ENCODE data around the gene ACVR2B. TPM values are rescaled to one million over a fixed set of nuclear protein-coding genes. Genes with fewer than 3 reads are reported as not detected.

Gene ACVR2B
- total and polyA plus RNA-seq, 2 of the 13 experiments (the other 11 are each of a cell fraction or from before 2014, with no cell fraction given), result 10.0 to 12.7 TPM

DNA sequence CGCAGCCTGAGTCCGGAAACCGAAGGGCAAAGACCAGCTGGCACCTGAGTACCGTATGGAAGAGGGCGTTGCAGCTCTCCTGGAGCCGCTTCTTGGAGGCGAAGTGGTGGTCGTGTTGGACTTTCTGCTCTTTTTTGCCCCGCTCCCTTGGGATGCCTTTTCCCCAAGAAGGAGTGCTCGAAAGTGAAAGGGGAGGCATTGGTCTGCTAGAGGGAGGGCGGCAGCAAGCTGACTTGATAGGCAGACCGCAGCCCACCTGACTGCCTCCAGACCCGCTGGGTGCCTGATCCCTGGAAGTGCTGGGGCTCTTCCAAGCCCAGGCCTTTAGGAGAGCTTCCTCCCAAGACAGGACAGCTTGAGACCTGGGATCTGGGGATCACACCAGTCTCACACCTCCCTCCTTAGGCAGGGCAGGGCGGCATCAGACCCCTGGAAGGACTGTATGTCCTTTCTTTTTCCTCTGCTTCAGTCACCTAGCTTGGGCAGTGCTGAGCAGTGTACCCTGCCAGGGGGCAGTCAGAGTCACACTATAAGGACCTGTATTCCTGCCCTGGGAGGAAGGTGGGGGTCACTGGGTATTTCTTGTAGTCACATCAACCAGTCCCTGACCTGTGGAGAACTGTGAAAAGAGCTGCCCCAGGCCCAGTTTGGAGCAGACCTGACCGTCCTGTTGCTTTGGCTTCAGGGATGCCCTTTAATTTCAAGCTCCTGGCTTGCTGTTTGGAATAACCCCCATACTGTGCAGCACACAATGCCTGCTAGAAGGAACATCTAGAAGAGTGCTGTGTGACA lies 2.1 kb downstream of the ACVR2B start (continued):
- TF ChIP-seq, protein P1, sequence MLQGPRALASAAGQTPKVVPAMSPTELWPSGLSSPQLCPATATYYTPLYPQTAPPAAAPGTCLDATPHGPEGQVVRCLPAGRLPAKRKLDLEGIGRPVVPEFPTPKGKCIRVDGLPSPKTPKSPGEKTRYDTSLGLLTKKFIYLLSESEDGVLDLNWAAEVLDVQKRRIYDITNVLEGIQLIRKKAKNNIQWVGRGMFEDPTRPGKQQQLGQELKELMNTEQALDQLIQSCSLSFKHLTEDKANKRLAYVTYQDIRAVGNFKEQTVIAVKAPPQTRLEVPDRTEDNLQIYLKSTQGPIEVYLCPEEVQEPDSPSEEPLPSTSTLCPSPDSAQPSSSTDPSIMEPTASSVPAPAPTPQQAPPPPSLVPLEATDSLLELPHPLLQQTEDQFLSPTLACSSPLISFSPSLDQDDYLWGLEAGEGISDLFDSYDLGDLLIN (CRISPR knock-in tag; IDR thresholded peaks at IDR 0.05; ENCODE audit: borderline replicate concordance), result no peak
- TF ChIP-seq, protein P2, sequence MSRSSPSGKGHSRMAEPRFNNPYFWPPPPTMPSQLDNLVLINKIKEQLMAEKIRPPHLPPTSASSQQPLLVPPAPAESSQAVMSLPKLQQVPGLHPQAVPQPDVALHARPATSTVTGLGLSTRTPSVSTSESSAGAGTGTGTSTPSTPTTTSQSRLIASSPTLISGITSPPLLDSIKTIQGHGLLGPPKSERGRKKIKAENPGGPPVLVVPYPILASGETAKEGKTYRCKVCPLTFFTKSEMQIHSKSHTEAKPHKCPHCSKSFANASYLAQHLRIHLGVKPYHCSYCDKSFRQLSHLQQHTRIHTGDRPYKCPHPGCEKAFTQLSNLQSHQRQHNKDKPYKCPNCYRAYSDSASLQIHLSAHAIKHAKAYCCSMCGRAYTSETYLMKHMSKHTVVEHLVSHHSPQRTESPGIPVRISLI (CRISPR knock-in tag; IDR thresholded peaks at IDR 0.05; ENCODE audit: borderline replicate concordance), result no peak
- TF ChIP-seq ATM (IDR thresholded peaks at IDR 0.05; ENCODE audit: borderline replicate concordance) (no peak), EEA1 (CRISPR knock-in tag; IDR thresholded peaks at IDR 0.05; ENCODE audit: borderline replicate concordance) (0 out of 2 replicates have a peak, but pooled peaks have one; percentile 57), EP300 (IDR thresholded peaks at IDR 0.05; ENCODE audit: low read depth in 2 of 2, low read length in 2 of 2) (no peak), EP300 (CRISPR knock-in tag; IDR thresholded peaks at IDR 0.05; ENCODE audit: borderline replicate concordance) (no peak), ZNF557 (CRISPR knock-in tag; IDR thresholded peaks at IDR 0.05) (no peak), TOE1 (CRISPR knock-in tag; IDR thresholded peaks at IDR 0.05) (no peak), KDM2A (CRISPR knock-in tag; IDR thresholded peaks at IDR 0.05; ENCODE audit: borderline replicate concordance, low read depth) (no peak), ZNF639 (CRISPR knock-in tag; conservative IDR thresholded peaks at IDR 0.05) (0 out of 2 replicates have a peak, but pooled peaks have one; percentile 34), AHR (CRISPR knock-in tag; IDR thresholded peaks at IDR 0.05) (no peak), RELA (CRISPR knock-in tag; IDR thresholded peaks at IDR 0.05) (no peak), GATAD2A (CRISPR knock-in tag; IDR thresholded peaks at IDR 0.05) (no peak), NKX3-1 (CRISPR knock-in tag; IDR thresholded peaks at IDR 0.05) (0 out of 2 replicates have a peak, but pooled peaks have one; percentile 5), ZNF329 (CRISPR knock-in tag; IDR thresholded peaks at IDR 0.05; ENCODE audit: low read depth) (no peak), ARHGAP35 (CRISPR knock-in tag; IDR thresholded peaks at IDR 0.05; ENCODE audit: borderline replicate concordance) (no peak), ONECUT2 (CRISPR knock-in tag; IDR thresholded peaks at IDR 0.05) (0 out of 2 replicates have a peak, but pooled peaks have one; percentile 18), ZNF670 (CRISPR knock-in tag; IDR thresholded peaks at IDR 0.05; ENCODE audit: borderline replicate concordance) (no peak; the same call in 1 of the 2 replicates), ZNF354B (CRISPR knock-in tag; IDR thresholded peaks at IDR 0.05) (no peak), NRL (CRISPR knock-in tag; IDR thresholded peaks at IDR 0.05; ENCODE audit: borderline replicate concordance) (no peak), ZNF143 (CRISPR knock-in tag; IDR thresholded peaks at IDR 0.05) (no peak), SALL1 (CRISPR knock-in tag; IDR thresholded peaks at IDR 0.05) (peak; percentile 30), MED13 (CRISPR knock-in tag; IDR thresholded peaks at IDR 0.05) (0 out of 2 replicates have a peak, but pooled peaks have one; percentile 42), ZNF549 (CRISPR knock-in tag; IDR thresholded peaks at IDR 0.05) (no peak), ZC3H13 (CRISPR knock-in tag; IDR thresholded peaks at IDR 0.05) (no peak), ZMYM2 (CRISPR knock-in tag; IDR thresholded peaks at IDR 0.05) (no peak), HNRNPH1 (optimal IDR thresholded peaks at IDR 0.05; ENCODE audit: low read depth, low read length) (no peak), MEIS1 (CRISPR knock-in tag; IDR thresholded peaks at IDR 0.05; ENCODE audit: borderline replicate concordance) (no peak; the same call in 1 of the 2 replicates), HMG20A (CRISPR knock-in tag; IDR thresholded peaks at IDR 0.05; ENCODE audit: borderline replicate concordance) (no peak)

Data from HepG2 (cell line).